Measurements from ENCODE around the gene LMX1A.

The LMX1A gene

GRCh38 chr1:165215676-165216075 lies 140.8 kb downstream of the LMX1A start:
- DNase-seq, result no peak

GRCh38 chr1:165212229-165212628 lies 144.3 kb downstream of the LMX1A start:
- no peak for DNase-seq

GRCh38 chr1:165207853-165208515 lies 148.5 kb downstream of the LMX1A start:
- DNase-seq, result no peak

GRCh38 chr1:165205145-165205544 lies 151.4 kb downstream of the LMX1A start:
- no peak for DNase-seq

GRCh38 chr1:165204548-165204947 lies 152.0 kb downstream of the LMX1A start:
- no peak for DNase-seq

GRCh38 chr1:165191087-165191486 lies 165.4 kb downstream of the LMX1A start:
- no peak for DNase-seq

GRCh38 chr1:165189913-165190312 lies 166.6 kb downstream of the LMX1A start:
- no peak for DNase-seq

GRCh38 chr1:165189011-165189410 lies 167.5 kb downstream of the LMX1A start:
- DNase-seq, result no peak

GRCh38 chr1:165187031-165188009 lies 169.2 kb downstream of the LMX1A start:
- DNase-seq, result no peak

GRCh38 chr1:165185161-165185889 lies 171.2 kb downstream of the LMX1A start:
- DNase-seq, result no peak

- DNase-seq, result no peak
These were observed 173.5 kb downstream of the LMX1A start for GRCh38 chr1:165182975-165183374.

- DNase-seq, result no peak
These were observed 177.2 kb downstream of the LMX1A start for GRCh38 chr1:165179306-165179705.

- DNase-seq, result no peak
These were observed 182.0 kb downstream of the LMX1A start for GRCh38 chr1:165174491-165174890.

- no peak for DNase-seq
These were observed 182.7 kb downstream of the LMX1A start for GRCh38 chr1:165173818-165174217.

- DNase-seq, result no peak
These were observed 183.1 kb downstream of the LMX1A start for GRCh38 chr1:165173409-165173808.

GRCh38 chr1:165172666-165173065 lies 183.8 kb downstream of the LMX1A start:
- DNase-seq, result no peak

GRCh38 chr1:165169729-165170128 lies 186.8 kb downstream of the LMX1A start:
- DNase-seq, result no peak

- DNase-seq, result no peak
These were observed 187.5 kb downstream of the LMX1A start for GRCh38 chr1:165169028-165169427.

- DNase-seq, result no peak
These were observed 188.0 kb downstream of the LMX1A start for GRCh38 chr1:165168467-165168866.

- DNase-seq, result no peak
These were observed 193.8 kb downstream of the LMX1A start for GRCh38 chr1:165162671-165163241.

GRCh38 chr1:165161130-165161529 lies 195.4 kb downstream of the LMX1A start:
- DNase-seq, result no peak

GRCh38 chr1:165153182-165153581 lies 203.3 kb downstream of the LMX1A start:
- DNase-seq, result no peak

GRCh38 chr1:165152727-165153126 lies 203.8 kb downstream of the LMX1A start:
- no peak for DNase-seq

Measured in activated CD4-positive, alpha-beta T cell treated with anti-CD3 and anti-CD28 coated beads, Interleukin-2, amount 50 U/mL, for 16 hours (primary cell).